GM23248 (cell line): ENCODE results near the gene AGER. TPM values are rescaled to one million over a fixed set of nuclear protein-coding genes. Genes with fewer than 3 reads are reported as not detected.
"Not testable (repeated sequence)": the region's sequence is repeated elsewhere in the genome, so short reads cannot be mapped to it uniquely, and the experiment has no call there.

Experiments
- DNase-seq: peaks from one replicate; pipeline ENCODE4 v3.0.0-alpha.2; 2015
- H2AFZ ChIP-seq: fragments of 200-600 bp; sonication (generic); 2 replicates; pipeline ENCODE4 v1.6.1; 2016; ENCODE audit warnings: antibody characterized with exemption
- H3F3A ChIP-seq: fragments of 200-600 bp; sonication (generic); 2 replicates; pipeline ENCODE4 v1.6.1; 2016; ENCODE audit warnings: mild to moderate bottlenecking, antibody characterized with exemption, mixed run types; ENCODE audit not compliant: insufficient read depth
- H3K27ac ChIP-seq: fragments of 200-600 bp; sonication (generic); 2 replicates; pipeline ENCODE4 v1.5.1; 2016; ENCODE audit warnings: mild to moderate bottlenecking
- H3K27me3 ChIP-seq: fragments of 200-600 bp; sonication (generic); replicated peaks from 2 replicates; pipeline ENCODE4 v1.6.1; 2016; ENCODE audit warnings: mild to moderate bottlenecking; ENCODE audit not compliant: insufficient read depth
- H3K36me3 ChIP-seq: fragments of 200-600 bp; sonication (generic); 2 replicates; pipeline ENCODE4 v1.6.1; 2016; ENCODE audit warnings: low read depth, mild to moderate bottlenecking
- H3K4me1 ChIP-seq: fragments of 200-600 bp; sonication (generic); 2 replicates; pipeline ENCODE4 v1.6.1; 2016; ENCODE audit warnings: mild to moderate bottlenecking; ENCODE audit not compliant: insufficient read depth
- H3K4me2 ChIP-seq: fragments of 200-600 bp; sonication (generic); one replicate; pipeline ENCODE4 v1.6.1; 2016; ENCODE audit warnings: mild to moderate bottlenecking; ENCODE audit not compliant: unreplicated experiment
- H3K4me3 ChIP-seq: fragments of 200-600 bp; sonication (generic); 2 replicates; pipeline ENCODE4 v1.5.1; 2016; ENCODE audit warnings: mild to moderate bottlenecking
- H3K79me2 ChIP-seq: fragments of 200-600 bp; sonication (generic); 2 replicates; pipeline ENCODE4 v1.6.1; 2016; ENCODE audit warnings: mild to moderate bottlenecking; ENCODE audit not compliant: insufficient read depth
- H3K9ac ChIP-seq: fragments of 200-600 bp; sonication (generic); 2 replicates; pipeline ENCODE4 v1.6.1; 2016; ENCODE audit warnings: mild to moderate bottlenecking
- H3K9me2 ChIP-seq: fragments of 200-600 bp; sonication (generic); 2 replicates; pipeline ENCODE4 v1.6.1; 2016; ENCODE audit warnings: mixed run types, mild to moderate bottlenecking, moderate library complexity; ENCODE audit not compliant: insufficient read depth
- H3K9me3 ChIP-seq: fragments of 200-600 bp; sonication (generic); one replicate; pipeline ENCODE4 v1.6.1; 2017; ENCODE audit warnings: low read depth
- H4K20me1 ChIP-seq: fragments of 200-600 bp; sonication (generic); 2 replicates; pipeline ENCODE4 v1.6.0; 2016; ENCODE audit not compliant: insufficient read depth
- EZH2 ChIP-seq: fragments of 200-600 bp; sonication (generic); IDR thresholded peaks from 2 replicates; pipeline ENCODE4 v1.6.1; 2018; ENCODE audit warnings: antibody characterized with exemption, mild to moderate bottlenecking; ENCODE audit not compliant: insufficient read depth, poor library complexity, severe bottlenecking
- EZH2phosphoT487 ChIP-seq: fragments of 200-600 bp; sonication (generic); IDR thresholded peaks from 2 replicates; pipeline ENCODE4 v1.6.1; 2018; ENCODE audit warnings: antibody characterized with exemption, moderate library complexity, mild to moderate bottlenecking, low read depth; ENCODE audit not compliant: insufficient read depth
- WGBS, 2 experiments: methylation state at CpG; one replicate each; pipeline ENCODE4 v1.1.6; 2015 to 2017; ENCODE audit warnings: low lambda C conversion rate in 2 of 2, low coverage in 1 of 2; ENCODE audit errors: missing lambda C conversion rate in 2 of 2; 5-methylcytosine and 5-hydroxymethylcytosine counted together
- in situ Hi-C: fragments of 300-500 bp; cut with MboI; formaldehyde crosslinking; loops from 2 replicates; pipeline ENCODE4 v1.15.0; 2020
- polyA plus RNA-seq: library from polyadenylated mRNA; unstranded; fragments of >200 nt; fragmentation: Nextera tagmentation; extraction: Ambion mirVana; gene quantifications from 2 replicates; pipeline ENCODE4 v1.2.1, GENCODE V29; 2016
- total RNA-seq: library from RNA; depleted of rRNA; stranded (reverse); fragments of >200 nt; shearing (Covaris generic); gene quantifications from 2 replicates; pipeline ENCODE4 v1.2.3, GENCODE V29; 2014

The AGER gene
- total and polyA plus RNA-seq, 2 experiments from 2014 or later: 0.22 to 1.4 TPM

DNA sequence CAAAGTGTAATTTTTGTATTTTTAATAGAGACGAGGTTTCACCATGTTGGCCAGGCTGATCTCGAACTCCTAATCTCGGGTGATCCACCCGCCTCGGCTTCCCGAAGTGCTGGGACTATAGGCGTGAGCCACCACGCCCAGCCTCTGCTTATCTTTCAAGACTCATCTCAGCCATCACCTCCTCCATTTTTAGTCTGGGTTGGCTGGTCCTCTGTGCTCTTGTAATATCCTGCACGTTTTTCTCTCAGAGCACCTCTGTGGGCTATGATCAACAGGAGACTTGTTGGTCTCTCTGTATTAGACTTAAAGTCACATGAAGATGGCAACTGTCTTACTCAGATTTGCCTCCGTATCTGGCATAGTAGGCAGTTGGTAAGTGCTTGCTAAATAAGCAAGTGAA, 32.2 kb upstream of the AGER start:
- H3K79me2 ChIP-seq: no peaks in the 10 kb centered on the region
- H3K27ac ChIP-seq: no peak overlapping the region
- TF ChIP-seq EZH2phosphoT487 (no peak), EZH2 (no peak)
- no peaks in the 10 kb centered on the region for H3F3A ChIP-seq
- H3K9me2 ChIP-seq: no peaks in the 10 kb centered on the region
- no peak overlapping the region for H3K4me2 ChIP-seq
- in situ Hi-C loops: no loop called here
- H3K27me3 ChIP-seq: no peaks in the 10 kb centered on the region
- no peaks in the 10 kb centered on the region for H3K9me3 ChIP-seq
- no peak overlapping the region for H3K9ac ChIP-seq
- H3K36me3 ChIP-seq: no peaks in the 10 kb centered on the region
- no peak for DNase-seq
- no peak overlapping the region for H3K4me3 ChIP-seq
- 50 to 58% methylated on average over 10 of the region's 10 CpGs for WGBS, 2 experiments
- H3K4me1 ChIP-seq: no peaks in the 10 kb centered on the region
- H2AFZ ChIP-seq: no peak overlapping the region
- no peaks in the 10 kb centered on the region for H4K20me1 ChIP-seq

DNA sequence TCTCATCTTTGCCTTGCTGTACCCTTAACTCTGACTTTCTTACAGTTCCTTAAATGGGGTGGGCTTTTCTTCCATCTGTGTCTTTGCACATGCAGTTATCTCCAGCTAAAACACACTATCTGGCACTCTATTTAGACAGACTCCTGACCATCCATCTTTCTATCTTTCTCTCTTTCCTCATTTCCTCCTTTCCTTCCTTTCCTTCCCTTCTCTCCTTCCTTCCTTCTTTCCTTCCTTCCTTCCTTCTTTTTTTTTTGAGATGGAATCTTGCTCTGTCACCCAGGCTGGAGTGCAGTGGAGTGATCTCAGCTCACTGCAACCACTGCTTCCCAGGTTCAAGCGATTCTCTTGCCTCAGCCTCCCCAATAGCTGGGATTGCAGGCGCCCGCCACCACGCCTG, 31.6 kb upstream of the AGER start:
- H3K27me3 ChIP-seq: no peaks in the 10 kb centered on the region
- 71 to 82% methylated on average over 4 of the region's 4 CpGs for WGBS, 2 experiments
- no peak overlapping the region for H3K4me2 ChIP-seq
- H3K27ac ChIP-seq: no peak overlapping the region
- in situ Hi-C loops: no loop called here
- no peaks in the 10 kb centered on the region for H3K9me2 ChIP-seq
- H2AFZ ChIP-seq: no peak overlapping the region
- no peaks in the 10 kb centered on the region for H3K9me3 ChIP-seq
- no peaks in the 10 kb centered on the region for H3K79me2 ChIP-seq
- DNase-seq: no peak
- no peak overlapping the region for H3K4me3 ChIP-seq
- no peaks in the 10 kb centered on the region for H3F3A ChIP-seq
- no peaks in the 10 kb centered on the region for H3K4me1 ChIP-seq
- TF ChIP-seq EZH2: no peak
- TF ChIP-seq EZH2phosphoT487: no peak
- no peaks in the 10 kb centered on the region for H4K20me1 ChIP-seq
- H3K36me3 ChIP-seq: no peaks in the 10 kb centered on the region
- no peak overlapping the region for H3K9ac ChIP-seq

DNA sequence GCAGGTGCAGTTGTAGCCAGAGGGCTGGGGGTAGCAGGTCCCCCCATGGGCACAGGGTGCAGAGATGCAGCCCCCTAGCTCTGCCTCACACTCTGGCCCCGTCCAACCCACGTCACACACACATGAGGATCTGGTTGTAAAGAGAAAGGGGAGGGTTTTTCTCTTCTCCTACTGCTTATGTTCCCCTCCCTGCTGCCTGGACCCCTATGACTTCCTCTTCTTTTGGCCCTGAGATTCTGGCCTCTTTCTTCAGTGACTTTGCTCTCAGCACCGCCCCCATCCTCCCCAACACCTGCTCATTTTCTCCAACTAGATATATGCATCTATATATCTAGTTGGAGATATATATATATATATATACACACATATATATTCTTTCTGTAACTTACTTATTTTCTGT, 30.1 kb upstream of the AGER start:
- Histone ChIP-seq H3K27ac (no peak overlapping the region), H2AFZ (no peak overlapping the region), H3K9ac (no peak overlapping the region), H4K20me1 (no peaks in the 10 kb centered on the region), H3K4me1 (no peaks in the 10 kb centered on the region), H3K36me3 (no peaks in the 10 kb centered on the region), H3K4me2 (no peak overlapping the region), H3K9me2 (no peaks in the 10 kb centered on the region), H3K9me3 (no peaks in the 10 kb centered on the region), H3K27me3 (no peaks in the 10 kb centered on the region), H3K79me2 (no peaks in the 10 kb centered on the region), H3K4me3 (no peak overlapping the region), H3F3A (no peaks in the 10 kb centered on the region)
- WGBS, 2 experiments: 38 to 45% methylated on average over 3 of the region's 3 CpGs
- DNase-seq: no peak
- no peak for TF ChIP-seq EZH2phosphoT487
- no peak for TF ChIP-seq EZH2
- in situ Hi-C loops: no loop called here

DNA sequence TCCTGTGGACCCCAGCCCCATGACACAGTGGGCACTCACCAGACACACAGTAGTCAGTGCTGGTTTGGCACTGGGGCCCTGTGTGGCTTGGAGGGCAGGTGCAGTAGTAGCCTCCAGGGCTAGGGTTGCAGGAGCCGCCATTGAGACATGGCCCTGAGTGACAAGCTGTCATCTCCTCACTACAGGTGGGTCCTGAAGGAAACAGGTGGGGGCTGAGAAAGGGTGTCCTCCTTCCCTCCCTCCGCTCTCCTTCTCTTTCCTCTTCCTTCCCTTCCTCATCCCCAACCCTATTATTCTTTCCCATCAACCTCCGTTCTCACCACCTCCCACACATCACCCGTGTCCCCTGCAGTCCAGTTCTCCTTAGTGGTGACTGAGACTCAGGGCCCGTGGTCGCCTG, 29.6 kb upstream of the AGER start:
- Histone ChIP-seq H3F3A (no peaks in the 10 kb centered on the region), H3K4me2 (no peak overlapping the region), H3K27ac (no peak overlapping the region), H3K9ac (no peak overlapping the region), H3K36me3 (no peaks in the 10 kb centered on the region), H2AFZ (no peak overlapping the region), H3K27me3 (no peaks in the 10 kb centered on the region), H3K4me3 (no peak overlapping the region), H4K20me1 (no peaks in the 10 kb centered on the region), H3K9me3 (no peaks in the 10 kb centered on the region), H3K4me1 (no peaks in the 10 kb centered on the region), H3K9me2 (no peaks in the 10 kb centered on the region), H3K79me2 (no peaks in the 10 kb centered on the region)
- 65 to 67% methylated on average over 6 of the region's 6 CpGs for WGBS, 2 experiments
- no peak for DNase-seq
- no peak for TF ChIP-seq EZH2
- TF ChIP-seq EZH2phosphoT487: no peak
- in situ Hi-C loops: no loop called here

DNA sequence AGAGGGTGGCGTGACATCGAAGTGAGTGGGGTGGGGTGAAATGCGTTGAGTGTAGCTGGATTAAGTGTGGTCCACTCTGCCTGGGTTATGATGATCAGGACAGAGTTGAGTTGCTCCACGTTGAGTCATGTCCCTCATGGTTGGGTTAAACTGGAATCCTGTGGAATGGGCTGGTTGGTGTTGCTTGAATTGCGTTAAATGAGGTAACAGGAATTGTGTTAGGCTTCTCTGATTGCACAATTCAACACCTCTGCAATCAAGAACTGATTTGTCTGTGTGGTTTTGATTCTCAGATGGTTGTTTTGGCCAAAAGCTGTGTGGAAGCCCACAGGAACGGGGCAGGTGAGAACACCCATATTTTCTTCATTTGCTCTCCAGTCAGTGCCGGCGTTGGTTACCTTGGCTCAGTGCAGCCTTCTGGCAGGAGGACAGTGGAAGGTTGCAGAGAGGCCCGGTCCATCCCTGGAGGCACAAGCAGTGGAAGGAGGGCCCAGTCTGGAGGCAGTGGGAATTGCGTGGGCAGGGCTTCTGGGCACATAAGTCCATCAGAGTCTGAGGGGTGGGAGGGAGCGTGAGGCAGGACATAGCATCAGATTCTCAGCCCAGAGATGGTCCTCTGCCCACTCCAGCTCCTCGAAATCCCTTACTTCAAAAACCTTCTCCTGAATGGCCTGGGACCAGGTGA, 28.2 kb upstream of the AGER start:
- in situ Hi-C loops: no loop called here
- H3K4me2 ChIP-seq: no peak overlapping the region
- WGBS, 2 experiments: 68 to 69% methylated on average over 12 of the region's 12 CpGs
- H3K27ac ChIP-seq: no peak overlapping the region
- no peak overlapping the region for H2AFZ ChIP-seq
- no peaks in the 10 kb centered on the region for H3K27me3 ChIP-seq
- no peaks in the 10 kb centered on the region for H4K20me1 ChIP-seq
- no peaks in the 10 kb centered on the region for H3K4me1 ChIP-seq
- H3K9ac ChIP-seq: no peak overlapping the region
- no peak for TF ChIP-seq EZH2
- TF ChIP-seq EZH2phosphoT487: no peak
- H3F3A ChIP-seq: no peaks in the 10 kb centered on the region
- no peaks in the 10 kb centered on the region for H3K9me3 ChIP-seq
- H3K79me2 ChIP-seq: no peaks in the 10 kb centered on the region
- H3K4me3 ChIP-seq: no peak overlapping the region
- DNase-seq: no peak
- no peaks in the 10 kb centered on the region for H3K9me2 ChIP-seq
- H3K36me3 ChIP-seq: no peaks in the 10 kb centered on the region

DNA sequence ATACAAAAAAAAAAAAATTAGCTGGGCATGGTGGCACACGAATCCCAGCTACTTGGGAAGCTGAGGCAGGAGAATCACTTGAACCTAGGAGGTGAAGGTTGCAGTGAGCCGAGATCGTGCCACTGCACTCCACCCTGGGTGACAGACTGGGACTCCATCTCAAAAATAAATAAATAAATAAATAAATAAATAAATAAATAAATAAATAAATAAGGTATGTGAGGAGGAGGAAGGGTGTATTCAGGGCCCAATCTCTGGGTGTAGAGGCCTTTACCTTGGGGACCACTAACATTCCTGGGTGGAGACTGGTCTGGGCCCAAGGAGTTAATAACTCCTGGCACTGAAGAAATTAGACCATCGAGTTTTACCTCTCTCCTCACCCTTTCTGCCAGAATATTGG, 27.4 kb upstream of the AGER start:
- H3K27me3 ChIP-seq, H3K4me3 ChIP-seq, H3K27ac ChIP-seq, H3K36me3 ChIP-seq, H4K20me1 ChIP-seq, DNase-seq, H3K9me2 ChIP-seq, in situ Hi-C loops, H3K79me2 ChIP-seq, H2AFZ ChIP-seq, H3K4me2 ChIP-seq, H3K9me3 ChIP-seq, H3K9ac ChIP-seq, H3F3A ChIP-seq, H3K4me1 ChIP-seq: not testable (repeated sequence)
- WGBS, 2 experiments: 67 to 69% methylated on average over 4 of the region's 4 CpGs
